ENCODE measurements around the gene CTNNBIP1. TPM values are rescaled to one million over a fixed set of nuclear protein-coding genes. Genes with fewer than 3 reads are reported as not detected.
A peak's percentile ranks its signal among the peaks of the same experiment; 100 is the strongest.

Gene CTNNBIP1
- total and polyA plus RNA-seq, 8 donors, result 12.3 to 49.8 (median 35.2) TPM

- H3K4me1 ChIP-seq, result peaks cover 0 to 5% (median 0%) of the 10 kb centered on the region in 4 donors
- H3K36me3 ChIP-seq, result peaks cover 12 to 73% (median 69%) of the 10 kb centered on the region in 4 donors
- intact Hi-C loops (cut with DNase I; ENCODE audit: low total_unique reads), result loop anchor here (5.0 kb wide), 2 partner anchors 81 to 241 kb away; no protein-coding TSS in a partner anchor
- no peaks in the 10 kb centered on the region for H3K27me3 ChIP-seq
- no peak overlapping the region for H3K27ac ChIP-seq
- no peaks in the 10 kb centered on the region for H3K9me3 ChIP-seq
- 10 to 59% (median 46%) methylated on average over 1 to 3 of the region's 3 CpGs for WGBS, 5 donors
- TF ChIP-seq POLR2A (IDR thresholded peaks at IDR 0.05) (no peak), EP300 (IDR thresholded peaks at IDR 0.05) (no peak), POLR2AphosphoS5 (IDR thresholded peaks at IDR 0.05) (no peak)
- TF ChIP-seq, protein P1, sequence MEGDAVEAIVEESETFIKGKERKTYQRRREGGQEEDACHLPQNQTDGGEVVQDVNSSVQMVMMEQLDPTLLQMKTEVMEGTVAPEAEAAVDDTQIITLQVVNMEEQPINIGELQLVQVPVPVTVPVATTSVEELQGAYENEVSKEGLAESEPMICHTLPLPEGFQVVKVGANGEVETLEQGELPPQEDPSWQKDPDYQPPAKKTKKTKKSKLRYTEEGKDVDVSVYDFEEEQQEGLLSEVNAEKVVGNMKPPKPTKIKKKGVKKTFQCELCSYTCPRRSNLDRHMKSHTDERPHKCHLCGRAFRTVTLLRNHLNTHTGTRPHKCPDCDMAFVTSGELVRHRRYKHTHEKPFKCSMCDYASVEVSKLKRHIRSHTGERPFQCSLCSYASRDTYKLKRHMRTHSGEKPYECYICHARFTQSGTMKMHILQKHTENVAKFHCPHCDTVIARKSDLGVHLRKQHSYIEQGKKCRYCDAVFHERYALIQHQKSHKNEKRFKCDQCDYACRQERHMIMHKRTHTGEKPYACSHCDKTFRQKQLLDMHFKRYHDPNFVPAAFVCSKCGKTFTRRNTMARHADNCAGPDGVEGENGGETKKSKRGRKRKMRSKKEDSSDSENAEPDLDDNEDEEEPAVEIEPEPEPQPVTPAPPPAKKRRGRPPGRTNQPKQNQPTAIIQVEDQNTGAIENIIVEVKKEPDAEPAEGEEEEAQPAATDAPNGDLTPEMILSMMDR (IDR thresholded peaks at IDR 0.05), result no peak
- no peak for DNase-seq
- H3K4me3 ChIP-seq, result no peak overlapping the region
These were observed 41.9 kb downstream of the CTNNBIP1 start for GRCh38 chr1:9868244-9868590.

DNA sequence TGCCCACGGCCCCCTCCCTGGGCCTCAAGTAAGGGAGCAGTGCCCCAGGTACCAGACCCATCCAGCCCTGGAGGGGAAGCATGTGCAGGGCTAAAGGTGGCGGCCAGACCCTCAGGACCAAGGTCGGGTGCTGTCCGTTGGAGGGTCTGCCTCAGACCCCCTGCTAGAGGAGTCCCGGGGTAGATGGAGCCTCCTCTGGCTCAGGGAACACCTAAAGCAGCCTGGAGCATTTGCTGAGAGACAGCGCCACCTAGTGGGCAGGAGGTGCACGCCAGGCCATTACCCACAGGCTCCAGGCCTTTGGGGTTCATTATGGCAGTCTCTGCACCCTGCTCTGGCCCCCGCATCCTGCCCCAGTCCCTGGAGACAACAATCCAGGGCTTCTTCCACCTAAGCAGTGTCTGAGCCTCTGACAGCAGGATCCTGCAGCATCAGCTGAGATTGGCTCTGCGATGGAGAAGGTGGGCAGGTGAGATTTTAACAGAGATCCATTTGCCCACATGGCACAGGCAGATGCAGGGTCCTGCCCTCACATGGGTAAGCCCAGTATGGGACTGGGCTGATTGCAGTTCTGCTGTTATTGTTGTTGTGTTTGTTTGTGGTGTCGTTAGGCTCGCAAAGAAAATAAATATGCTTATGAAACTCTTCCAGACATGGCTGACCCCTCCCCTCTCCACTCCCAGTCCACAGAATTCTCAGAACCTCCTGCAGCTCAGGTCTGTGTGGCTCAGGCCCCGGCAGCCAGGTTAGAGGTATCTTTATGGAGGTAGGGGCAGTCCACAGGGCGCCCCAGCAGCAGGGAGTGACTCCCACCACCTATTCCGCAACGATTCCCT is 42.4 kb downstream of the CTNNBIP1 start:
- Histone ChIP-seq H3K4me1 (peaks cover 0 to 5% (median 0%) of the 10 kb centered on the region in 4 donors), H3K9me3 (no peaks in the 10 kb centered on the region), H3K36me3 (peaks cover 12 to 77% (median 72%) of the 10 kb centered on the region in 4 donors), H3K27me3 (no peaks in the 10 kb centered on the region), H3K27ac (no peak overlapping the region), H3K4me3 (no peak overlapping the region)
- 44 to 64% (median 47%) methylated on average over 10 to 15 of the region's 15 CpGs for WGBS, 5 donors
- TF ChIP-seq, protein P1 (IDR thresholded peaks at IDR 0.05), result peak in 5 of 7 experiments; percentile 92 to 99 (median 96)
- no peak for TF ChIP-seq POLR2A (IDR thresholded peaks at IDR 0.05)
- TF ChIP-seq POLR2AphosphoS5 (IDR thresholded peaks at IDR 0.05), result no peak
- no peak for TF ChIP-seq EP300 (IDR thresholded peaks at IDR 0.05)
- intact Hi-C loops (cut with DNase I; ENCODE audit: low total_unique reads), result loop anchor here (5.0 kb wide), 2 partner anchors 80 to 240 kb away; no protein-coding TSS in a partner anchor
- peak; percentile 88 to 92 for DNase-seq

DNA sequence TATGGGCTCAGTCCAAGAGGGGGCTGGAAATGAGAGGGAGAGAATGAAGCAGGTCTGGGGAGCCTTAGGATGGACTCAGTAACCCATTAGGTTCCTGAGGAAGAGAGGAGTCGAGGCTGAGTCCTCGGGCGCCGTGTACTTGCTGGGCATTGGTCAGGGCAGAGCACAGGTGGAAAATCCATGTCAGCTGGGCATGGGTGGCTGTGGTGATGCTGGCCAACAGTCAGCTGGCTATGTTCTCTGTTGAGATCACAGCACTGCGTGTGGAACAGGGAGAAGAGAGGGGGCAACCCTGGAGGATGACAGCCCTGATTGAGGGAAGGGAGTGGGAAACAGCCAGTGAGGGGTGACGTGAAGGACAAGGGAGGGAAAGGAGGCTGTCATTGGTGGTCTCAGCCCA is 43.2 kb downstream of the CTNNBIP1 start:
- Histone ChIP-seq H3K9me3 (no peaks in the 10 kb centered on the region), H3K27ac (no peak overlapping the region), H3K27me3 (no peaks in the 10 kb centered on the region), H3K4me1 (peaks cover 0 to 5% (median 0%) of the 10 kb centered on the region in 4 donors), H3K36me3 (peaks cover 12 to 77% (median 72%) of the 10 kb centered on the region in 4 donors), H3K4me3 (no peak overlapping the region)
- intact Hi-C loops (cut with DNase I; ENCODE audit: low total_unique reads), result loop anchor here (5.0 kb wide), 2 partner anchors 80 to 240 kb away; no protein-coding TSS in a partner anchor
- no peak for DNase-seq
- TF ChIP-seq EP300 (IDR thresholded peaks at IDR 0.05) (no peak), POLR2AphosphoS5 (IDR thresholded peaks at IDR 0.05) (no peak), POLR2A (IDR thresholded peaks at IDR 0.05) (no peak)
- TF ChIP-seq, protein P1 (IDR thresholded peaks at IDR 0.05), result no peak
- 90 to 95% (median 93%) methylated on average over 6 of the region's 6 CpGs for WGBS, 5 donors

DNA sequence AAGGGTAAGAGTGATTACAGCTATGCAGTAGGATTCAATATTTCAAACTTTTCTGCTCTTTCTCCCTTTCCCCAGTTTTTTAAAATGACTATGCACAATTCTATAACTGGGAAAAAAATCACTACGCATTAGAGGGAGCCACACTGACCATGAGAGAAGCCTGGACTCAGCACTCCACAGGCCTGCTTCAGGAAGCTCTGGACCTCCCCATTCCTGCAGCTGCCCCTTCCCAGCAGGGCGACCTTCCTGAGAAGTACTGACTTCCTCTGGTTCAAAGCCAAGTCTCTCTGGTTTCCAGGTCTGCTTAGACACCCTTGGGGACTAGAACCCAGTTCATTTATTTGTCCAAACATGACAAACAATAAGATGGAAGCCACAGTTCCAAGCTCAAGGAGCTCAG is 44.3 kb downstream of the CTNNBIP1 start:
- 75 to 91% (median 86%) methylated on average over 2 of the region's 2 CpGs for WGBS, 5 donors
- Histone ChIP-seq H3K27me3 (no peaks in the 10 kb centered on the region), H3K27ac (no peak overlapping the region), H3K4me1 (peaks cover 0 to 5% (median 0%) of the 10 kb centered on the region in 4 donors), H3K36me3 (peaks cover 12 to 74% (median 66%) of the 10 kb centered on the region in 4 donors), H3K4me3 (no peak overlapping the region), H3K9me3 (no peaks in the 10 kb centered on the region)
- DNase-seq, result no peak
- TF ChIP-seq, protein P1 (IDR thresholded peaks at IDR 0.05), result no peak
- TF ChIP-seq POLR2A (IDR thresholded peaks at IDR 0.05), result no peak
- no peak for TF ChIP-seq EP300 (IDR thresholded peaks at IDR 0.05)
- no peak for TF ChIP-seq POLR2AphosphoS5 (IDR thresholded peaks at IDR 0.05)
- intact Hi-C loops (cut with DNase I; ENCODE audit: low total_unique reads), result loop anchor here (5.0 kb wide), 2 partner anchors 78 to 238 kb away; no protein-coding TSS in a partner anchor
